Stimulated activated CD8-positive, alpha-beta memory T cell treated with anti-CD3 and anti-CD28 coated beads, Interleukin-12 subunit alpha, Interleukin-12 subunit beta, amount 100 ng/mL, for 24 hours (primary cell): ENCODE results near the gene PSMC2.

Experiments used
- DNase-seq: peaks from one replicate; pipeline ENCODE4 v3.0.0-alpha.2; 2020; ENCODE audit errors: extremely low read depth

Gene PSMC2

GRCh38 chr7:103347507-103348267 is at the start of gene PSMC2:
Gene PSMC2 (plus strand): TSS chr7:103347643. CDS start chr7:103347712, 69 bp downstream.
- peak; percentile 60 for DNase-seq

DNA sequence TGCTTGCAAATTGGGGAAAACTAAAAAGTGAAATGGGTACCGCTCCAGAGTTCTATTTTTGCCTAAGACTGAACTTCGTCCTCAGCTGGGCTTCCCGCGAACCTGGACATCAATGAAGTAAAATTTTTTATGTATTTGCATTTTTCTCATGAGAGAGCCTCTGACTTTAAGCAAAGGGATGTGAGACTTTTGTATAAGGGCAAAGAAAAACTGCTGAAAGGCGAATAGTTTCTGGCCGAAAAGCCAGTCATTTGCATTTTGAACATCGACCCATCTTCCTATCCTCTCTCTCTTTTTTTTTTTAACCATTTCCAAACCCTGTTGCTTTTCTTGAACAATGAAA is 49.6 kb upstream of the PSMC2 start:
- no peak for DNase-seq

- DNase-seq = no peak
These were observed 47.8 kb upstream of the PSMC2 start for GRCh38 chr7:103299660-103300059.

DNA sequence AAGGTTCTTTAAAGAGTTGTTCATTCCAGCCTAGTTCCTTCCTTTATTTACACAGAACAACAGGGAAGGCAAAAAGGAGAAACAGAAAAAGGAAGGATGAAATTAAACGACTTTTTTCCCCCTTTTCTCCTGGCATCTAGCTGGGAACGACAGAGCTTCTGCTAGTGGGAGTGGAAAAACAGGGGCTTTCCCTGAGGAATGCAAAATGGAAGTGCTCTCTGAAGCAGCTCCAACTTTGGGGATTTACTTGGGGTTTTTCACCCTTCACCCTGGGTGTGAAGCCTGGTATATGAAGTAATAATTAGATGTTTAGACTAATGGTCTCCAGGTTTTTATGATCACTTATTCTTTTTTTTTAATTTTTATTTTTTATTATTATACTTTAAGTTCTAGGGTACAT is 46.0 kb upstream of the PSMC2 start:
- no peak for DNase-seq

GRCh38 chr7:103307503-103308231 is 39.8 kb upstream of the PSMC2 start:
- no peak for DNase-seq

GRCh38 chr7:103314852-103315251 is 32.6 kb upstream of the PSMC2 start:
- no peak for DNase-seq

GRCh38 chr7:103316380-103316941 is 31.0 kb upstream of the PSMC2 start:
- DNase-seq = no peak

- DNase-seq = no peak
These were observed 30.4 kb upstream of the PSMC2 start for GRCh38 chr7:103317009-103317408.

DNA sequence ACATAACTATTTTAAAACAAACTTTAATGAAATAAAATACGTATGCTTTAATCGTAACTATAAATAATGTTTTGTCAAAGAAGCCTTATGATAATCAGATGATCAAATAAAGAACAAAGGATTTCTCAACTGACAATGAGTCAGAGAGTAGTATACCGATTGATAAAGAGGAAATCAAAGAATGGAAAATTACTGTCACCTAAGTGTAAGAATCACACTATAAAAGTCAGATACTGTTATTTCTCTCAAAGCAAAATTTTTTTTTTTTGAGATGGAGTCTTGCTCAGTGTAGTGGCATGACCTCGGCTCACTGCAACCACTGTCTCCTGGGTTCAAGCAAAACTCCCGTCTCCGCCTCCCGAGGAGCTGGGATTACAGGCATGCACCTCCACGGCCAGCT is 21.7 kb upstream of the PSMC2 start:
- no peak for DNase-seq

- no peak for DNase-seq
These were observed 10.7 kb upstream of the PSMC2 start for GRCh38 chr7:103336761-103337160.

- no peak for DNase-seq
These were observed 8.6 kb upstream of the PSMC2 start for GRCh38 chr7:103338864-103339263.

DNA sequence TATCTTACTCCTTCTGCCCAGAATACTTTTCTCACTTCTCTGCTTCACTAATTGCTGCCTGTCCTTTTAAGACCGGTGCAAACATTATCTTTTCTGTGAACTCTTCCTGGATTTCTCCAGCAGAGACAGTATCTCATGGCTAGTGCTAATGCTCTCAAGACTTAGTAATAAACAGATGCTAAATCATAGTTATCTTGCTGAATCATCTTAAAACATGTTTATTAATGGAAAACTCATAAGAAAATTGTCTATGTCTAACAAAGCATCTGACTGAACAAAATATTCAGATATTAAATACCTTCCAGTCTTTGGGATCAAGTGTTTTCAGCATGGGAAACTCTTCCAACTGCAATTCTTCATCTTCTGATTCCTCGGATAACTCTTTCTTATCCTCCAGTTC is 6.0 kb upstream of the PSMC2 start:
- DNase-seq = no peak

DNA sequence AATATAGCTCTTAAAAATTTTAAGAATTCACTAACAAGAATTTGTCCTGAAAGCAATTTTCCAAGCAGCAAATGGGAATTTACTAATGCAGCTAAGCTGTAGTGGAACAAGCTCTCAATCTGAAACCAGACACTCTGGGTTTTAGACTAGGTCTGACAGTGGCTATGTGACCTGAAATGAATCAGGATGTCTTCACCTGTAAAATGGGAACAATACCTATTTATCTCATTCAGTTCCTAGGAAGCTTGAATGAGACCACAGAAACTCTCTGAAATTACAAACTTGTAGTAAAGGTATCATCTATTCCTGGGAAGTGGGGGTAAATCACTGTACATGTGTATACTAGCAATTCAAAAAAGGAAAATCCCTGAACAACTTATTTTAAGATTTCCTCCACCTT is 4.1 kb upstream of the PSMC2 start:
- DNase-seq = no peak

DNA sequence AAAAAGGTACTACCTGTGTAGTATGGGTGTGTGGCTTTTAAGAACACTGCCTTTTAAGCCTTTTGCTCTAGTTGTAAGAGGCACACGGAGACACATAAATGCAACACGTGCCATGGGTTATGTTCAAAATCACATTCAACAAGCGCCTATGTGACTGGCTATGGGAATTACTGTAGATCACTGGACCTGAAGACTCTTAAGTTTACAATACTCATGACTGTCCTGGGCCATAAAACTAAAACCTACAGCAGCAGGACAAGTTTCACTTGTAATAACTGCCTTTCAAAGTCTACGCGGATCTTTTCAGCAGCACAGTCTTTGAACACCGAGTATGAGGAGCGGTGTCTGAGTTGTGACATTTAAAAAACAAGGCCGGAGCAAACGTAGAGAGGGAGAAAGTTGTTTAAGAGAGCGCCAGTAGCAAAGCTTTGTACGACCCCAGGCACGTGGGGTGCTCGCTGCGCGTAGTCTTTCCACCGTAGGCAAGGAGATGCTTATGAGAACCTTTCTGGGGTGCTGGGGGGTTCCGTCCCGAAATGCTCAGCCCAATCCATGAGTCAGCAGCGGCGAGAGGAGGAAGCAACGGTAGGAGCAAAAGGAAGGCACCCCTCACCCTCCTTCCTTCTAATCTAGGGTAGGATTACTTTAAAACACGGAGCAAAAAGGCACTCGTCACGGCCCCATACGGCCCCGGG is 3.5 kb upstream of the PSMC2 start:
- DNase-seq = no peak

GRCh38 chr7:103344453-103345149 is 2.8 kb upstream of the PSMC2 start, which contains the start of gene DNAJC2:
Gene DNAJC2 (minus strand): TSS chr7:103344767. CDS start chr7:103344622, 145 bp downstream.
- peak; percentile 74 for DNase-seq

GRCh38 chr7:103346396-103346795 is 1.0 kb upstream of the PSMC2 start:
- no peak for DNase-seq

DNA sequence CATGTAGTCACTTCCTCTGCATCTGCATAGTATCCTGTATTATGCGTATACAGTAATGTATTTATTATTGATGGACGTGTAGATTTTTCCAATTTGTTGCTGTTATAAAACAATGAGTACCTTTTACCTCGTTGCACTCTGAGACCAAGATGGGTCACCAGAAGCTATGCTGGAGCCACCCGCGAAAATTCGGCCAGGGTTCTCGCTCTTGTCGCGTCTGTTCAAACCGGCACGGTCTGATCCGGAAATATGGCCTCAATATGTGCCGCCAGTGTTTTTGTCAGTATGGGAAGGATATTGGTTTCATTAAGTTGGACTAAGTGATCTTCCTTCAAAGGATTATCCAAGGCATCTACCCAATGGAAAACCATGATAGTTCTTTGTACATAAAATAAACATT is 1.0 kb downstream of the PSMC2 start:
- DNase-seq = no peak

- DNase-seq = no peak
These were observed 1.5 kb downstream of the PSMC2 start for GRCh38 chr7:103348959-103349358.

DNA sequence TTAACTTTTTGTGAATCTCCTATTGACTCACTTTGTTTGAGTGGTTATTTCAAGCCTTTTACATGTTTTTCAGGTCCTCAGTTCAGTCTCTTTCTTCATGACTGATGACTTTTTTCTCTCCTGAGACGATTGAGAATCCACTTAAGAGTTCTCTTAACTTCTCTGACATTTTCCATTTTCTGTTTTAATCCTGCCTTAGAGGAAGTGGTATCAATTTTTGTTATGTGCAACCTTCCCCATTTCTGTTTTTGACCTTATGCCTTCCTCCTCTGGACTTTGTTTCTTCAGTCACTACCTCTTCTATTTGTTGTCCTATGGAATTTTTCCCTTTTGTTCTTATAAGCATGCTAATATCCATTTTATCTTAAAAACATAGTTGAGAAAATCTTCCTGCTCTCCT is 2.4 kb downstream of the PSMC2 start:
- no peak for DNase-seq

GRCh38 chr7:103369432-103369831 is 22.0 kb downstream of the PSMC2 start:
- no peak for DNase-seq

DNA sequence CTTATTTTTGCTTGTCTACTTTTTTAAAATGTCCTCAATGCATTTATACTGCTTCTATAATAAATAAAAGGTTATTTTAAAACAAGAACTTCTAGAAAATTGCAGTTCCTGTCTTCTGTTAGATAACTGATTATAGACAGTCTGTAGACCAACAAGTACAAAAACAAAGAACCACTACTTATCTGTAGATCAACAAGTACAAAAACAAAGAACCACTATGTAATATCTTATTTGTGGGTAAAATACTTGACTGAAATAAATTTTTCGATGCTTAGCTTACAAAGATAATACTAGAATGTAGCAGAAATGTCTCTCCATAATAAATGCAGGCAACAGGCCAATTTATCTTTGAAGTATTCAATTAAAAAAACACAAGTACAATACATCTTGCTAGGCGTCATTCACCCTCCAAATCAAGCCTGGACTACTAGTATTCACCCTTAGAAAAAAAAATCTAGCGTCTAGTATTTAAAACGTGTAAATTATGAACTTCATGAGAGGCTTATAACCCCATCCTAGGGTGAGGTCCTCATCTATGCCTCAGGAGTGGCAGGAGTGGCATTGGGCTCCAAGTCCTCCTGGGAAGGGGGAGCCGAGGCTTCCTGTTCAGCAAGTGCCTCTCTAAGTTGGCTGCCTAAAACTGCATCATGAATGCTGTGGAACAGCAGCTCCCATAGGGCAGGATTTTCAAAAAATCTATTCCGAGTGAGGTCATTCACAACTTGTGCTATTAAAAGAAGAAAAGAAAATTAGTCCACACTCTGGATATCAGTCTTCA is 26.6 kb downstream of the PSMC2 start:
- DNase-seq = no peak
